ENCODE results near the gene RFPL1. TPM values are rescaled to one million over a fixed set of nuclear protein-coding genes. Genes with fewer than 3 reads are reported as not detected.

Gene RFPL1
- total RNA-seq, 4 donors from 2014 or later: not detected

GRCh38 chr22:29442976-29443375 is 4.6 kb downstream of the RFPL1 start:
- intact Hi-C loops (cut with DNase I): no loop called here
- TF ChIP-seq POLR2A (IDR thresholded peaks at IDR 0.05): no peak
- TF ChIP-seq CTCF (IDR thresholded peaks at IDR 0.05): no peak
- no peaks in the 10 kb centered on the region for H3K36me3 ChIP-seq
- DNase-seq: no peak
- 76 to 78% methylated on average over 1 of the region's 1 CpG for WGBS, 2 donors
- H3K9me3 ChIP-seq: no peaks in the 10 kb centered on the region
- no peaks in the 10 kb centered on the region for H3K4me1 ChIP-seq
- H3K27me3 ChIP-seq: no peaks in the 10 kb centered on the region
- no peak overlapping the region for H3K4me3 ChIP-seq (replicated peaks in 1 of 3)
- H3K27ac ChIP-seq: no peak overlapping the region

GRCh38 chr22:29443452-29443851 is 5.1 kb downstream of the RFPL1 start:
- intact Hi-C loops (cut with DNase I): no loop called here
- no peak for DNase-seq
- TF ChIP-seq CTCF (IDR thresholded peaks at IDR 0.05) (no peak), POLR2A (IDR thresholded peaks at IDR 0.05) (no peak)
- no peaks in the 10 kb centered on the region for H3K4me1 ChIP-seq
- H3K4me3 ChIP-seq (replicated peaks in 1 of 3): no peak overlapping the region
- 75 to 76% methylated on average over 6 of the region's 6 CpGs for WGBS, 2 donors
- no peaks in the 10 kb centered on the region for H3K36me3 ChIP-seq
- no peak overlapping the region for H3K27ac ChIP-seq
- H3K9me3 ChIP-seq: no peaks in the 10 kb centered on the region
- no peaks in the 10 kb centered on the region for H3K27me3 ChIP-seq

- no peaks in the 10 kb centered on the region for H3K4me1 ChIP-seq
- no peak for TF ChIP-seq POLR2A (IDR thresholded peaks at IDR 0.05)
- TF ChIP-seq CTCF (IDR thresholded peaks at IDR 0.05): no peak
- intact Hi-C loops (cut with DNase I): no loop called here
- no peak overlapping the region for H3K4me3 ChIP-seq (replicated peaks in 1 of 3)
- WGBS, 2 donors: 55% methylated on average over 14 of the region's 14 CpGs
- no peaks in the 10 kb centered on the region for H3K27me3 ChIP-seq
- H3K27ac ChIP-seq: no peak overlapping the region
- DNase-seq: no peak
- H3K9me3 ChIP-seq: no peaks in the 10 kb centered on the region
- no peaks in the 10 kb centered on the region for H3K36me3 ChIP-seq
These were observed 5.7 kb downstream of the RFPL1 start for GRCh38 chr22:29443861-29444792.

- 87 to 90% methylated on average over 4 of the region's 4 CpGs for WGBS, 2 donors
- TF ChIP-seq CTCF (IDR thresholded peaks at IDR 0.05) (no peak), POLR2A (IDR thresholded peaks at IDR 0.05) (no peak)
- DNase-seq: no peak
These were observed 7.1 kb downstream of the RFPL1 start for GRCh38 chr22:29445508-29445907.

GRCh38 chr22:29447906-29448305 is 9.5 kb downstream of the RFPL1 start:
- no peaks in the 10 kb centered on the region for H3K36me3 ChIP-seq
- H3K4me1 ChIP-seq: no peaks in the 10 kb centered on the region
- DNase-seq: no peak
- 88 to 91% methylated on average over 5 of the region's 5 CpGs for WGBS, 2 donors
- no peak overlapping the region for H3K27ac ChIP-seq
- no peak overlapping the region for H3K4me3 ChIP-seq (replicated peaks in 1 of 3)
- TF ChIP-seq POLR2A (IDR thresholded peaks at IDR 0.05): no peak
- no peak for TF ChIP-seq CTCF (IDR thresholded peaks at IDR 0.05)
- no peaks in the 10 kb centered on the region for H3K27me3 ChIP-seq
- intact Hi-C loops (cut with DNase I): no loop called here
- no peaks in the 10 kb centered on the region for H3K9me3 ChIP-seq

More at GRCh38 chr22:29445508-29445907, 7.1 kb downstream of the RFPL1 start:
- H3K9me3 ChIP-seq: no peaks in the 10 kb centered on the region
- no peak overlapping the region for H3K27ac ChIP-seq
- intact Hi-C loops (cut with DNase I): no loop called here
- H3K4me1 ChIP-seq: no peaks in the 10 kb centered on the region
- no peaks in the 10 kb centered on the region for H3K27me3 ChIP-seq
- H3K36me3 ChIP-seq: no peaks in the 10 kb centered on the region
- no peak overlapping the region for H3K4me3 ChIP-seq (replicated peaks in 1 of 3)

All from thyroid gland (tissue), 4 donors.